ENCODE measurements around the gene SIAH1. TPM values are rescaled to one million over a fixed set of nuclear protein-coding genes. Genes with fewer than 3 reads are reported as not detected.
A peak's percentile ranks its signal among the peaks of the same experiment; 100 is the strongest.
"Not testable (repeated sequence)": the region's sequence is repeated elsewhere in the genome, so short reads cannot be mapped to it uniquely, and the experiment has no call there.

The SIAH1 gene
- total RNA-seq, 1 donor from 2014 or later, result 15.1 TPM

GRCh38 chr16:48383009-48383876 is 2.0 kb downstream of the SIAH1 start:
- peaks cover 41% of the 10 kb centered on the region for H3K4me1 Mint-ChIP-seq
- peak overlapping the region; percentile 91 for H3K27ac Mint-ChIP-seq
- intact Hi-C loops (cut with micrococcal nuclease), result no loop called here
- DNase-seq, result no peak
- H3K27me3 Mint-ChIP-seq, result no peaks in the 10 kb centered on the region
- peak overlapping the region; percentile 92 for H3K4me3 Mint-ChIP-seq
- H3K36me3 Mint-ChIP-seq (ENCODE audit: low read depth), result peaks cover 2% of the 10 kb centered on the region
- no peaks in the 10 kb centered on the region for H3K9me3 Mint-ChIP-seq

DNA sequence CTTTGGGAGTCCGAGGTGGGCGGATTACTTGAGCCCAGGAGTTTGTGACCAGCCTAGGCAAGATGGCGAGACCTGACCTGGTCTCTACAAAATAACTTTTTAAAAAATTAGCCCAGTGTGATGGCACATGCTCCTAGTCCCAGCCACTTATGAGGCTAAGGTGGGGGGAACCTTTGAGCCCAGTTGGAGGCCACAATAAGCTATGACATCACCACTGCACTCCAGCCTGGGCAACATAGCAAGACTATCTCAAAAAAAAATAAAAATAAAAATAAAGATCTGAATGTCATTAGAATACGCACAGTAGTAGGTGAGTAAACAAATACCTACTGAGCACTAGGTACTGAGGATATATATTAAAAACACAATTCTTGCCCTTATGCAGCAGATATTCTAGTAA is 3.1 kb downstream of the SIAH1 start:
- H3K9me3 Mint-ChIP-seq, result no peaks in the 10 kb centered on the region
- H3K27ac Mint-ChIP-seq, result no peak overlapping the region
- intact Hi-C loops (cut with micrococcal nuclease), result no loop called here
- H3K36me3 Mint-ChIP-seq (ENCODE audit: low read depth), result peaks cover 2% of the 10 kb centered on the region
- no peak overlapping the region for H3K4me3 Mint-ChIP-seq
- H3K4me1 Mint-ChIP-seq, result peaks cover 43% of the 10 kb centered on the region
- DNase-seq, result no peak
- no peaks in the 10 kb centered on the region for H3K27me3 Mint-ChIP-seq

- Mint-ChIP-seq H3K36me3 (ENCODE audit: low read depth) (peaks cover 2% of the 10 kb centered on the region), H3K9me3 (no peaks in the 10 kb centered on the region), H3K27me3 (no peaks in the 10 kb centered on the region), H3K27ac (no peak overlapping the region), H3K4me1 (peaks cover 45% of the 10 kb centered on the region), H3K4me3 (no peak overlapping the region)
- no peak for DNase-seq
- intact Hi-C loops (cut with micrococcal nuclease), result no loop called here
Observed at GRCh38 chr16:48381201-48381600, 4.0 kb downstream of the SIAH1 start.

GRCh38 chr16:48378836-48379235 is 6.4 kb downstream of the SIAH1 start:
- H3K27me3 Mint-ChIP-seq, result no peaks in the 10 kb centered on the region
- no peak for DNase-seq
- peaks cover 39% of the 10 kb centered on the region for H3K4me1 Mint-ChIP-seq
- intact Hi-C loops (cut with micrococcal nuclease), result no loop called here
- H3K4me3 Mint-ChIP-seq, result peak overlapping the region; percentile 23
- peaks cover 2% of the 10 kb centered on the region for H3K36me3 Mint-ChIP-seq (ENCODE audit: low read depth)
- no peaks in the 10 kb centered on the region for H3K9me3 Mint-ChIP-seq
- H3K27ac Mint-ChIP-seq, result peak overlapping the region; percentile 2

GRCh38 chr16:48378276-48378675 is 6.9 kb downstream of the SIAH1 start:
- no peak for DNase-seq
- peaks cover 34% of the 10 kb centered on the region for H3K4me1 Mint-ChIP-seq

DNA sequence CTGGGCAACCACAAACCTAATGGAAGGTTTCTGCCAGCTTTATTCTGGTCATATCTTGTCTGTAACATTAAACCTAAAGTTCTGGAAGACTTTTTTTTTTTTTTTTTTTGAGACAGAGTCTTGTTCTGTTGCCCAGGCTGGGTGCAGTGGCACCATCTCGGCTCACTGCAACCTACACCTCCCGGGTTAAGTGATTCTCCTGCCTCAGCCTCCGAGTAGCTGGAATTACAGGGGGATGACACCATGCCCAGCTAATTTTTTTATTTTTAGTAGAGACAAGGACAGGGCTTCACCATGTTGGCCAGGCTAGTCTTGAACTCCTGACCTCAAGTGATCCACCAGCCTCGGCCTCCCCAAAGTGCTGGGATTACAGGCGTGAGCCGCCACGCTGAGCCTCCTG is 7.9 kb downstream of the SIAH1 start:
- H3K27me3 Mint-ChIP-seq; intact Hi-C loops (cut with micrococcal nuclease); H3K36me3 Mint-ChIP-seq (ENCODE audit: low read depth); H3K9me3 Mint-ChIP-seq; DNase-seq; H3K4me3 Mint-ChIP-seq; H3K27ac Mint-ChIP-seq: not testable (repeated sequence)
- H3K4me1 Mint-ChIP-seq, result peaks cover 30% of the 10 kb centered on the region

More at GRCh38 chr16:48378276-48378675, 6.9 kb downstream of the SIAH1 start:
- no peak overlapping the region for H3K27ac Mint-ChIP-seq
- H3K4me3 Mint-ChIP-seq, result no peak overlapping the region
- no peaks in the 10 kb centered on the region for H3K9me3 Mint-ChIP-seq
- intact Hi-C loops (cut with micrococcal nuclease), result no loop called here
- H3K27me3 Mint-ChIP-seq, result no peaks in the 10 kb centered on the region
- H3K36me3 Mint-ChIP-seq (ENCODE audit: low read depth), result peaks cover under 1% of the 10 kb centered on the region

GRCh38 chr16:48374255-48374654 is 11.0 kb downstream of the SIAH1 start:
- Mint-ChIP-seq H3K9me3 (no peaks in the 10 kb centered on the region), H3K27ac (no peak overlapping the region), H3K36me3 (ENCODE audit: low read depth) (no peaks in the 10 kb centered on the region), H3K4me1 (peaks cover 24% of the 10 kb centered on the region), H3K27me3 (no peaks in the 10 kb centered on the region), H3K4me3 (no peak overlapping the region)
- intact Hi-C loops (cut with micrococcal nuclease), result no loop called here
- no peak for DNase-seq

DNA sequence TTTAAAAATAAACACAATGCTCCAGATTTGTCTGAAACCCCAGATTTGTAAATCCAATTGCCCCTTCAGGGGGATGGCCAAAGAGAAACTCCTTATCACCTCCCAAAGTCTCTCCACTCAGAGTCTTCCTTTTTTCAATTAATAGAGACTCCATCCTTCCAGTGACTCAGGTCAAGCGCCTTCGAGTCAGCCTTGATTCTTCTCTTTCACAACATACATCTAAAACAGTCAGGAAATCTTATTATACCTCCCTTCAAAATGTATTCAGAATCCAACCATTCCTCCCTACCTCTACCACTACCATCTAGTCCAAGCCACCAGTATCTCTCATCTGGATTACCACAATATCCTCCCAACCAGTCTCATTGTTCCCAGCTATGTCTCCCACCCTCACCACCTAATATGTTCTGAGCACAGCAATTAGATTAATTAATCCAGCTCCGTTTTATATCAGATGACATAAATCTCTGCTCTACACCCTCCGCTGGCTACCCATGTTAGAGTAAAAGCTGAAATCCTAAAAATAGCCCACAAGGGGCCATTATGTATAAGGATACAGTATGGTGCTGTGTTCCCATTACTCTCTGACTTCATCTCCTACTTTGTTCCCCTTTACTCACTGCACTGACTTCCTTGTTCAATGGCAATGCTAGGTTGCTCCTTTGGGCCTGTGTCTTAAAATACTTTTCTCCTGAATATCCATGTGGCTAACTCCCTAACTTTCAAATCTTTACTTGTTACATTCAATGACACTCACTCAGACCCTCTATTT is 11.8 kb downstream of the SIAH1 start:
- Mint-ChIP-seq H3K36me3 (ENCODE audit: low read depth) (no peaks in the 10 kb centered on the region), H3K9me3 (no peaks in the 10 kb centered on the region), H3K4me3 (no peak overlapping the region), H3K27me3 (no peaks in the 10 kb centered on the region), H3K27ac (no peak overlapping the region), H3K4me1 (peaks cover 16% of the 10 kb centered on the region)
- no peak for DNase-seq
- intact Hi-C loops (cut with micrococcal nuclease), result no loop called here

DNA sequence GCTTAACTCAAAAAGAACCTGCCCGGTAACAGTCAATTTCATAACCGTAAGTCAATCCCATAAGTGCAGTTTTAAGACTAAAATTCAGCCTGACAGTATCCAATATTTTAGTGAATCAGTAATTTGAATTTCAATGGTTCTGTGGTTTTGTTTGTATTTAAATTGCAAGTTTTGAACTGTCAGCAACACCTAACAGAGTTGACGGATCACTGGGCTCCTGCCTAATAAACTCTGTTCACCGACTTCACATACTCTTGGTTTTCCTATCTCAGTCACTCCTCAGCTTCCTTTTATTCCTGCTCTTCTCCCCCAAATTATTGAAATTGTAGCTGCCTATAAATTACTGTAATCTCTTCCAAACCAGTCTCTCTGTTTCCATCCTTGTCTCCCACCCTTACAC is 12.5 kb downstream of the SIAH1 start:
- no peak overlapping the region for H3K4me3 Mint-ChIP-seq
- H3K36me3 Mint-ChIP-seq (ENCODE audit: low read depth), result no peaks in the 10 kb centered on the region
- H3K4me1 Mint-ChIP-seq, result peaks cover 13% of the 10 kb centered on the region
- H3K27ac Mint-ChIP-seq, result no peak overlapping the region
- intact Hi-C loops (cut with micrococcal nuclease), result no loop called here
- no peaks in the 10 kb centered on the region for H3K9me3 Mint-ChIP-seq
- DNase-seq, result no peak
- H3K27me3 Mint-ChIP-seq, result no peaks in the 10 kb centered on the region

DNA sequence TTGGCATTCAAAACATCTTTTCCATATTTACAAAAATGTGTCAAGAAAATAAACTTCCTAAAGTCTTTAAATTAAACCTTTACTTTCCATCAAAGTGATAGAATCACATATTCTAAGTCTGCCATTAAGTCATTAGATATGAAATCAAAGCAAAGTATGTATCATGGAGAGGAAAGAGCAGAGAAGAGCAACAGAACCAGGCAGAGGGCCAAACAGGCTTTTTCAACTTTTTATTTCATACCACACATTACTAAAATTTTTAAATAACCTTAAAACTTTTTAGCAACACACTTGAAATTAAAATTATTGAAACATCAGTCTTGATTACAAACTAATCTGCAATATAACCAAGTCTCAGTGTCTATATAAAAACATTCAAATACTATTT is 13.8 kb downstream of the SIAH1 start:
- DNase-seq, result no peak
- no peaks in the 10 kb centered on the region for H3K27me3 Mint-ChIP-seq
- intact Hi-C loops (cut with micrococcal nuclease), result no loop called here
- no peak overlapping the region for H3K4me3 Mint-ChIP-seq
- no peaks in the 10 kb centered on the region for H3K9me3 Mint-ChIP-seq
- H3K4me1 Mint-ChIP-seq, result peaks cover 23% of the 10 kb centered on the region
- H3K36me3 Mint-ChIP-seq (ENCODE audit: low read depth), result no peaks in the 10 kb centered on the region
- no peak overlapping the region for H3K27ac Mint-ChIP-seq

DNA sequence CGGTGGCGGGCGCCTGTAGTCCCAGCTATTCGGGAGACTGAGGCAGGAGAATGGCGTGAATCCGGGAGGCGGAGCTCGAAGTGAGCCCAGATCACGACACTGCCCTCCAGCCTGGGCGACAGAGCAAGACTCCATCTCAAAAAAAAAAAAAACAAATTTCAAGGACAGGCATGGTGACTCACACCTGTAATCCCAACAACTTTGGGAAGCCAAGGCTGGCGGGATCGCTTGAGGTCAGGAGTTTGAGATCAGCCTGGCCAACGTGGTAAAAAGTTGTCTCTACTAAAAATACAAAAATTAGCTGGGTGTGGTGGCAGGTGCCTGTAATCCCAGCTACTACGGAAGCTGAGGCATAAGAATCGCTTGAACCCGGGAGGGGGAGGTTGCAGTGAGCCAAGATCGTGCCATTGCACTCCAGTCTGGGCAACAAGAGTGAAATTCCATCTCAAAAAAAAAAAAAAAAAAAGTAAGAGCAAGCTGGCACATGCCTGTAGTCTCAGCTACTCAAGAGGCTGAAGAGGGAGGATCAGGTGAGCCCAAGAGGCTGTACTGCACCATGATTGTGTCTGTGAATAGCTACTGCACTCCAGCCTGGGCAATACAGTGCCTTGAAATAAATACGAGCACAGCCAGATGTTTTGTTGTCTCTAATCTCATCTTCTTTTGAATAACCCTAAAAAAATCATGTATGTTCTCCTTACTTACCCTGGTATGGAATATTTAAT is 14.4 kb downstream of the SIAH1 start:
- H3K4me3 Mint-ChIP-seq; DNase-seq; H3K27ac Mint-ChIP-seq; H3K9me3 Mint-ChIP-seq; intact Hi-C loops (cut with micrococcal nuclease); H3K27me3 Mint-ChIP-seq; H3K36me3 Mint-ChIP-seq (ENCODE audit: low read depth): not testable (repeated sequence)
- H3K4me1 Mint-ChIP-seq, result peaks cover 27% of the 10 kb centered on the region

- Mint-ChIP-seq H3K9me3 (no peaks in the 10 kb centered on the region), H3K4me3 (no peak overlapping the region), H3K36me3 (ENCODE audit: low read depth) (no peaks in the 10 kb centered on the region), H3K27ac (no peak overlapping the region), H3K4me1 (peaks cover 31% of the 10 kb centered on the region), H3K27me3 (no peaks in the 10 kb centered on the region)
- intact Hi-C loops (cut with micrococcal nuclease), result no loop called here
- no peak for DNase-seq
Observed at GRCh38 chr16:48370229-48370628, 15.0 kb downstream of the SIAH1 start.

DNA sequence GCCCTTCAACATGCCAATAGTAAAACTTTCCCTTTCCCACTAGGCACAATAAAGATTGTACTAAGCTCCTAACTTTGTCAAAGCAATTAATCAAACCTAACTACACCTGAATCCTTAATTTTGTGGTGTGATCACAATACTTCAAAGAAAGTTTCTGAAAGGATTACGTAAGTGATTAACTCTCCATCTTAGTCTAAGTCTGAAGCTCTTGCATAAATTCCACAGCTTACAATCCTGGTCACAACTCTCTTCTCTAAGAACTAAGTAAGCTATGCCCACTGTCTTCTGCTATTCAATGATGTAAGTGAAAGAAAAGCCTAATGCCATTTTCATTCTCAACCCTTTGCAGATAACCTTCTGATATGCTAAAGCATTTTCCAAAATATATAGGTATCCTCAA is 15.4 kb downstream of the SIAH1 start:
- H3K27ac Mint-ChIP-seq, result no peak overlapping the region

More for the DNA sequence above, 15.4 kb downstream of the SIAH1 start:
- Mint-ChIP-seq H3K4me1 (peaks cover 36% of the 10 kb centered on the region), H3K4me3 (no peak overlapping the region), H3K36me3 (ENCODE audit: low read depth) (no peaks in the 10 kb centered on the region), H3K27me3 (no peaks in the 10 kb centered on the region), H3K9me3 (no peaks in the 10 kb centered on the region)
- DNase-seq, result no peak
- intact Hi-C loops (cut with micrococcal nuclease), result loop anchor here (5.0 to 10.0 kb wide), 3 partner anchors 127 to 1395 kb away; partner anchors contain the start of genes DNAJA2, LONP2 and N4BP1

Measured in activated CD4-positive, alpha-beta T cell treated with anti-CD3 and anti-CD28 coated beads, Interleukin-2, amount 10 ng/mL, durations not matched to agents 24 days and 14 days (primary cell).